ENCODE data around the gene ABLIM3. TPM values are rescaled to one million over a fixed set of nuclear protein-coding genes. Genes with fewer than 3 reads are reported as not detected.

Gene ABLIM3
- 10.0 TPM for polyA plus RNA-seq (2013, experiment 1 of 2; ENCODE audit: insufficient read length)
- 9.9 TPM for polyA plus RNA-seq (2013, experiment 2 of 2; ENCODE audit: insufficient read length)

- peak; percentile 64 for DNase-seq
Measured at GRCh38 chr5:149141224-149141956, at the start of gene ABLIM3. Gene ABLIM3, plus strand, starts transcription at chr5:149141493. Its CDS starts 603 bp downstream, at chr5:149142096.

- DNase-seq, result no peak
Measured at GRCh38 chr5:149093625-149094024, 47.7 kb upstream of the ABLIM3 start.

- no peak for DNase-seq
Measured at GRCh38 chr5:149094996-149095395, 46.3 kb upstream of the ABLIM3 start.

GRCh38 chr5:149099920-149100319 is 41.4 kb upstream of the ABLIM3 start:
- DNase-seq, result no peak

GRCh38 chr5:149100331-149100730 is 41.0 kb upstream of the ABLIM3 start:
- DNase-seq, result no peak

GRCh38 chr5:149108651-149109280 is 32.5 kb upstream of the ABLIM3 start:
- no peak for DNase-seq

GRCh38 chr5:149110406-149110805 is 30.9 kb upstream of the ABLIM3 start:
- no peak for DNase-seq

- peak; percentile 77 for DNase-seq
Measured at GRCh38 chr5:149113669-149114068, 27.6 kb upstream of the ABLIM3 start.

- peak; percentile 78 for DNase-seq
Measured at GRCh38 chr5:149114403-149115312, 26.6 kb upstream of the ABLIM3 start.

GRCh38 chr5:149117970-149118369 is 23.3 kb upstream of the ABLIM3 start:
- DNase-seq, result no peak

GRCh38 chr5:149118463-149118862 is 22.8 kb upstream of the ABLIM3 start:
- DNase-seq, result no peak

GRCh38 chr5:149121145-149121544 is 20.1 kb upstream of the ABLIM3 start:
- no peak for DNase-seq

- DNase-seq, result no peak
Measured at GRCh38 chr5:149123211-149123610, 18.1 kb upstream of the ABLIM3 start.

- DNase-seq, result peak; percentile 31
Measured at GRCh38 chr5:149125386-149125891, 15.9 kb upstream of the ABLIM3 start.

- DNase-seq, result no peak
Measured at GRCh38 chr5:149126906-149127305, 14.4 kb upstream of the ABLIM3 start.

- no peak for DNase-seq
Measured at GRCh38 chr5:149127394-149127955, 13.8 kb upstream of the ABLIM3 start.

- DNase-seq, result peak; percentile 27
Measured at GRCh38 chr5:149128023-149128875, 13.0 kb upstream of the ABLIM3 start.

GRCh38 chr5:149129181-149129580 is 12.1 kb upstream of the ABLIM3 start:
- no peak for DNase-seq

- DNase-seq, result no peak
Measured at GRCh38 chr5:149130121-149130914, 11.0 kb upstream of the ABLIM3 start.

- no peak for DNase-seq
Measured at GRCh38 chr5:149132474-149132873, 8.8 kb upstream of the ABLIM3 start.
